HG03521 (cell line): ENCODE data around the gene STX11.
"Not testable (repeated sequence)": the region's sequence is repeated elsewhere in the genome, so short reads cannot be mapped to it uniquely, and the experiment has no call there.

Experiments
- ATAC-seq: cut with Tn5 transposase; IDR thresholded peaks from one replicate; pipeline ENCODE4 v1.9.1; 2021; ENCODE audit warnings: mild to moderate bottlenecking, moderate library complexity; ENCODE audit not compliant: unreplicated experiment

STX11 gene

GRCh38 chr6:144149894-144150709, at the start of gene STX11:
Gene STX11, plus strand, starts transcription at chr6:144150517. Its CDS starts 36,111 bp downstream, at chr6:144186628.
- peak; percentile 67 for ATAC-seq

- ATAC-seq: no peak
These were observed 47.2 kb upstream of the STX11 start for GRCh38 chr6:144103026-144103563.

GRCh38 chr6:144104488-144104887, 45.8 kb upstream of the STX11 start:
- ATAC-seq: no peak

GRCh38 chr6:144104898-144105487, 45.3 kb upstream of the STX11 start:
- ATAC-seq: peak; percentile 62

- ATAC-seq: no peak
These were observed 44.1 kb upstream of the STX11 start for GRCh38 chr6:144106206-144106605.

- ATAC-seq: no peak
These were observed 40.1 kb upstream of the STX11 start for GRCh38 chr6:144110210-144110609.

GRCh38 chr6:144113366-144113765, 37.0 kb upstream of the STX11 start:
- ATAC-seq: no peak

GRCh38 chr6:144115219-144115618, 35.1 kb upstream of the STX11 start:
- ATAC-seq: no peak

- no peak for ATAC-seq
These were observed 30.9 kb upstream of the STX11 start for GRCh38 chr6:144119376-144119775.

- ATAC-seq: no peak
These were observed 27.5 kb upstream of the STX11 start for GRCh38 chr6:144122861-144123260.

- no peak for ATAC-seq
These were observed 26.9 kb upstream of the STX11 start for GRCh38 chr6:144123421-144123820.

GRCh38 chr6:144123836-144124235, 26.5 kb upstream of the STX11 start:
- ATAC-seq: no peak

GRCh38 chr6:144127097-144127496, 23.2 kb upstream of the STX11 start:
- ATAC-seq: no peak

- ATAC-seq: no peak
These were observed 20.8 kb upstream of the STX11 start for GRCh38 chr6:144129469-144129868.

- ATAC-seq: no peak
These were observed 19.0 kb upstream of the STX11 start for GRCh38 chr6:144131248-144131709.

- ATAC-seq: not testable (repeated sequence)
These were observed 18.1 kb upstream of the STX11 start for GRCh38 chr6:144132167-144132690.

GRCh38 chr6:144133225-144133821, 17.0 kb upstream of the STX11 start:
- no peak for ATAC-seq

GRCh38 chr6:144134176-144134575, 16.1 kb upstream of the STX11 start:
- no peak for ATAC-seq

GRCh38 chr6:144134737-144135136, 15.6 kb upstream of the STX11 start:
- ATAC-seq: no peak

- ATAC-seq: no peak
These were observed 11.8 kb upstream of the STX11 start for GRCh38 chr6:144138542-144138941.

- ATAC-seq: no peak
These were observed 10.5 kb upstream of the STX11 start for GRCh38 chr6:144139817-144140216.
